Type B pancreatic cell (in vitro differentiated cells): ENCODE data around the gene PRKCA. TPM values are rescaled to one million over a fixed set of nuclear protein-coding genes. Genes with fewer than 3 reads are reported as not detected.

ENCODE experiments used
- DNase-seq: peaks from one replicate; pipeline ENCODE4 v3.0.0; 2021; ENCODE audit warnings: mixed read lengths; ENCODE audit not compliant: unreplicated experiment; ENCODE audit errors: extremely low spot score
- H3K27ac Mint-ChIP-seq: 2 replicates; pipeline ENCODE4 v1.8.0; 2021; ENCODE audit warnings: mild to moderate bottlenecking, mixed read lengths
- H3K27me3 Mint-ChIP-seq: 2 replicates; pipeline ENCODE4 v1.8.0; 2021; ENCODE audit warnings: mixed read lengths
- H3K36me3 Mint-ChIP-seq: 2 replicates; pipeline ENCODE4 v1.8.0; 2021; ENCODE audit warnings: mixed read lengths
- H3K4me1 Mint-ChIP-seq: one replicate; pipeline ENCODE4 v1.8.0; 2021; ENCODE audit warnings: mixed read lengths; ENCODE audit not compliant: unreplicated experiment
- H3K4me3 Mint-ChIP-seq: 2 replicates; pipeline ENCODE4 v1.8.0; 2021; ENCODE audit warnings: mild to moderate bottlenecking, mixed read lengths
- H3K9me3 Mint-ChIP-seq: 2 replicates; pipeline ENCODE4 v1.8.0; 2021; ENCODE audit warnings: mixed read lengths
- total RNA-seq: library from RNA; stranded (reverse); gene quantifications from 2 replicates; pipeline ENCODE4 v1.2.1, GENCODE V29; 2021; ENCODE audit warnings: low replicate concordance
- TF ChIP-seq, protein P1 (sequence below): fragments of 200-600 bp; sonication (generic); conservative IDR thresholded peaks from 2 replicates; pipeline ENCODE4 v1.5.0; 2021; ENCODE audit warnings: antibody characterized with exemption, mild to moderate bottlenecking

PRKCA gene
- total RNA-seq, 1 donor from 2014 or later = 16.1 TPM

GRCh38 chr17:66604376-66604775 lies 302.0 kb downstream of the PRKCA start:
- no peak for DNase-seq
- Mint-ChIP-seq H3K4me1 (no peaks in the 10 kb centered on the region), H3K4me3 (no peak overlapping the region), H3K27me3 (no peaks in the 10 kb centered on the region), H3K36me3 (no peaks in the 10 kb centered on the region), H3K9me3 (no peaks in the 10 kb centered on the region), H3K27ac (no peak overlapping the region)
- TF ChIP-seq, protein P1, sequence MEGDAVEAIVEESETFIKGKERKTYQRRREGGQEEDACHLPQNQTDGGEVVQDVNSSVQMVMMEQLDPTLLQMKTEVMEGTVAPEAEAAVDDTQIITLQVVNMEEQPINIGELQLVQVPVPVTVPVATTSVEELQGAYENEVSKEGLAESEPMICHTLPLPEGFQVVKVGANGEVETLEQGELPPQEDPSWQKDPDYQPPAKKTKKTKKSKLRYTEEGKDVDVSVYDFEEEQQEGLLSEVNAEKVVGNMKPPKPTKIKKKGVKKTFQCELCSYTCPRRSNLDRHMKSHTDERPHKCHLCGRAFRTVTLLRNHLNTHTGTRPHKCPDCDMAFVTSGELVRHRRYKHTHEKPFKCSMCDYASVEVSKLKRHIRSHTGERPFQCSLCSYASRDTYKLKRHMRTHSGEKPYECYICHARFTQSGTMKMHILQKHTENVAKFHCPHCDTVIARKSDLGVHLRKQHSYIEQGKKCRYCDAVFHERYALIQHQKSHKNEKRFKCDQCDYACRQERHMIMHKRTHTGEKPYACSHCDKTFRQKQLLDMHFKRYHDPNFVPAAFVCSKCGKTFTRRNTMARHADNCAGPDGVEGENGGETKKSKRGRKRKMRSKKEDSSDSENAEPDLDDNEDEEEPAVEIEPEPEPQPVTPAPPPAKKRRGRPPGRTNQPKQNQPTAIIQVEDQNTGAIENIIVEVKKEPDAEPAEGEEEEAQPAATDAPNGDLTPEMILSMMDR = no peak

- Mint-ChIP-seq H3K27ac (no peak overlapping the region), H3K9me3 (peaks cover 2% of the 10 kb centered on the region), H3K27me3 (no peaks in the 10 kb centered on the region), H3K4me1 (no peaks in the 10 kb centered on the region), H3K4me3 (no peak overlapping the region), H3K36me3 (no peaks in the 10 kb centered on the region)
- TF ChIP-seq, protein P1 = no peak
- DNase-seq = no peak
Observed at GRCh38 chr17:66605541-66605940, 303.1 kb downstream of the PRKCA start.

DNA sequence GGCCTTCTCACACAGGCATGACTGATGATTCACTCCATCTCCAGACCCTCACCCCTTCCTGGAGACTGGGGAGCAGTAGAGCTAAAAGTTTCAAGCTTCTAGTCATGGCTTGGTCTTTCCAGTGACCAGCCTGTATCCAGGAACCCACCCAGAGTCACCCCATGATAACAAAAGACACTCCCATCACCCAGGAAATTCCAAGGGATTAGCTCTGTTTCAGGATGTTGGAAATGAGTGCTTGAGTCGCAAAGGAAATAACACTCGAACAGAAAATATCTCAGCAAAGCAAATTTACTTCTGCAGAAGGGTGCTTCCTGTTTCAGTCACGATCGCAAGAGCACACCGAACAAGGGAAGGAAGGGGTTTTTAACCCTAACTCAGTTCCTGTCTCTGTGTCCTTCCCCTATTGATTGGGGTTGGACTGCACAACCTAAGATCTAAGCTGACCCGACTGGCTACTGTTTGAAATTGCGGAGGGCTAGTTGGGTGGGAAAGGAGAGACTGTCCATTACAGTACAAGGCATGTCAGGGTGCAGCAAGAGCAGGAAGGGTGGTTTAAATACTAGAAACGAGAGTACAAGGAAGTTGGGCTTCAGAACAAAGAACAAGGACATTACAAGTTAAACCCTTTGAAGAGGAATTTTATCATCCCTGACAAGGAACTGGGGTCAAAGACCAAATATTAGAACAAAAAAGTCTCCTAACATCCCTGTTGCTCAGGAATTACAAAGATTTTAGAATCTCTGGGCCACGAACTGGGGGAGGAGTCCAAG lies 308.1 kb downstream of the PRKCA start:
- TF ChIP-seq, protein P1 = no peak
- H3K27me3 Mint-ChIP-seq = no peaks in the 10 kb centered on the region
- no peak overlapping the region for H3K27ac Mint-ChIP-seq
- H3K36me3 Mint-ChIP-seq = no peaks in the 10 kb centered on the region
- H3K9me3 Mint-ChIP-seq = peaks cover 12% of the 10 kb centered on the region
- peaks cover 7% of the 10 kb centered on the region for H3K4me1 Mint-ChIP-seq
- H3K4me3 Mint-ChIP-seq = no peak overlapping the region
- DNase-seq = no peak

DNA sequence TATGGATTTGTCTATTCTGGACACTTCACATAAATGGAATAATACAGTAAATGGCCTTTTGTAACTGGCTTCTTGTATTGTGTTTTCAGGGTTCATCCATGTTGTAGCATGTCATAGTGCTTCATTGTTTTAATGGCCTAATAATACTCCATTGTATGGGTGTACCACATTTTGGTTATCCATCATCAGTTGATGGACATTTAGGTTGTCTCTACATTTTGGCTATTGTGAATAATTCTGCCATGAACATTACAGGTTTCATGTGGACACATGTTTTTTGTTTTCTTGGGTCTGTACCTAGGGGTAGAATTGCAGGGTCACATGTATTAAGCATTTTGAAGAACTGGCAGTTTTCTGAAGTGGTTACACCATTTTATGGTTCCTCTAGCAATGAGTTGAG lies 309.0 kb downstream of the PRKCA start:
- Mint-ChIP-seq H3K4me3 (no peak overlapping the region), H3K27me3 (no peaks in the 10 kb centered on the region), H3K36me3 (no peaks in the 10 kb centered on the region), H3K9me3 (peaks cover 12% of the 10 kb centered on the region), H3K4me1 (peaks cover 9% of the 10 kb centered on the region), H3K27ac (no peak overlapping the region)
- TF ChIP-seq, protein P1 = no peak
- DNase-seq = no peak

GRCh38 chr17:66612993-66613392 lies 310.6 kb downstream of the PRKCA start:
- DNase-seq = no peak
- H3K4me3 Mint-ChIP-seq = no peak overlapping the region
- H3K36me3 Mint-ChIP-seq = no peaks in the 10 kb centered on the region
- H3K9me3 Mint-ChIP-seq = peaks cover 12% of the 10 kb centered on the region
- TF ChIP-seq, protein P1 = no peak
- H3K4me1 Mint-ChIP-seq = peaks cover 19% of the 10 kb centered on the region
- no peaks in the 10 kb centered on the region for H3K27me3 Mint-ChIP-seq
- H3K27ac Mint-ChIP-seq = no peak overlapping the region
